BLaER1 (cell line): ENCODE results near the gene ACSL1.

ENCODE experiments used
- H3K27ac ChIP-seq: shearing (Covaris generic); formaldehyde crosslinking; 2 replicates; pipeline ENCODE4 v1.8.1; 2022
- H3K27me3 ChIP-seq: shearing (Covaris generic); formaldehyde crosslinking; 2 replicates; pipeline ENCODE4 v1.8.1; 2022
- H3K36me3 ChIP-seq: shearing (Covaris generic); formaldehyde crosslinking; 2 replicates; pipeline ENCODE4 v1.8.1; 2022
- H3K4me1 ChIP-seq: shearing (Covaris generic); formaldehyde crosslinking; 2 replicates; pipeline ENCODE4 v1.8.1; 2022
- H3K4me2 ChIP-seq: shearing (Covaris generic); formaldehyde crosslinking; 2 replicates; pipeline ENCODE4 v1.8.1; 2022
- H3K4me3 ChIP-seq: shearing (Covaris generic); formaldehyde crosslinking; 2 replicates; pipeline ENCODE4 v1.8.1; 2022
- H3K9ac ChIP-seq: shearing (Covaris generic); formaldehyde crosslinking; 2 replicates; pipeline ENCODE4 v1.8.1; 2022
- H3K9me3 ChIP-seq: shearing (Covaris generic); formaldehyde crosslinking; 2 replicates; pipeline ENCODE4 v1.8.1; 2022
- H4K20me1 ChIP-seq: shearing (Covaris generic); formaldehyde crosslinking; 2 replicates; pipeline ENCODE4 v1.8.1; 2022
- Cebpa-rat ChIP-seq: shearing (Covaris generic); IDR thresholded peaks from 2 replicates; pipeline ENCODE4 v1.8.1; 2022

The ACSL1 gene

DNA sequence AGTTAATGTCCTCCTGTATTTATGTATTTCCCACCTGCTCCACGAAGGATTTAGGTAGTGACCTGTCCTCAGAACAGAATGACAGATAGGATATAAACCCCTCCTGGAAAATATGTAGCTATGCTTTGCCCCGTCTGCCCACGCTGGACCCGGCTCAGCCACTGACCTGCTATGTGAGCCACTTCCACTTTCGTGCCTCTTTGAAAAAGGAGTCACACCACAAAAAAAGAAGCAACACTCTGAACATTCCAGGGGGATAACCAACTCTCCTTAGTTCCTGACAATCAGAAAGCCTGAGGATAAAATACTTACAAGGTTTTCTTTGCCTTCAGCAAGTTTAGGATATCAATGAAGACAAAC, 11.1 kb downstream of the ACSL1 start:
- Histone ChIP-seq H4K20me1 (peaks cover 76% of the 10 kb centered on the region), H3K9me3 (no peaks in the 10 kb centered on the region), H3K4me3 (no peak overlapping the region), H3K9ac (no peak overlapping the region), H3K36me3 (no peaks in the 10 kb centered on the region), H3K4me2 (peak overlapping the region; percentile 65), H3K27ac (peak overlapping the region; percentile 43; the same call in 1 of the 2 replicates), H3K27me3 (no peaks in the 10 kb centered on the region), H3K4me1 (peaks cover 29% of the 10 kb centered on the region)
- no peak for TF ChIP-seq Cebpa-rat

DNA sequence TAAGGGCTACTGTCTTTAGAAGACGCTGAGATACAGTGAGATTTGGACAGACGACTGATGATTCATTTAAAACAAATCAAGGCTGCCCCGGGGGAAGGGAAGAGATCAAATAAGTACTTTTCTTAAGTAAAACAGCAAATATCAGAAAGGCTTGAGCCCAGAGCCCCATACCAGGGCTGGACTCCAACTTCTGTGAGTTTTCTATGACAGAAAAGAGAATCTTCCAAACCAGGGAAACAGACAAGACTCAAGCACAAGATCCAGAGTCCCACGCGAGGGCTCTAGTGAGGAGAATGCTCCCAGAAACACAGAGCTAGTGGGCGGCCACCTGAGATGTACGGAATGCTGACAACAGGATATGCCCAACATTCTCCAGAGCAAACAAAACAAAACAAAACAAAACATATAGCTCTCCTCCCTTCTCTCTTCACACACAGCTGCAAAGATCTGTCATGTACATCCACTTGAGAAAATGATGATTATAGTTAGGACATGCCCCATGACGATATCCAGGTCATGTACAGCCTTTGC, 13.1 kb downstream of the ACSL1 start:
- Histone ChIP-seq H3K36me3 (no peaks in the 10 kb centered on the region), H4K20me1 (peaks cover 73% of the 10 kb centered on the region), H3K4me3 (no peak overlapping the region), H3K4me1 (peaks cover 29% of the 10 kb centered on the region), H3K4me2 (0 out of 2 replicates have a peak overlapping the region, but pooled peaks have one; percentile 32), H3K9ac (no peak overlapping the region), H3K27me3 (no peaks in the 10 kb centered on the region), H3K27ac (no peak overlapping the region), H3K9me3 (no peaks in the 10 kb centered on the region)
- no peak for TF ChIP-seq Cebpa-rat

DNA sequence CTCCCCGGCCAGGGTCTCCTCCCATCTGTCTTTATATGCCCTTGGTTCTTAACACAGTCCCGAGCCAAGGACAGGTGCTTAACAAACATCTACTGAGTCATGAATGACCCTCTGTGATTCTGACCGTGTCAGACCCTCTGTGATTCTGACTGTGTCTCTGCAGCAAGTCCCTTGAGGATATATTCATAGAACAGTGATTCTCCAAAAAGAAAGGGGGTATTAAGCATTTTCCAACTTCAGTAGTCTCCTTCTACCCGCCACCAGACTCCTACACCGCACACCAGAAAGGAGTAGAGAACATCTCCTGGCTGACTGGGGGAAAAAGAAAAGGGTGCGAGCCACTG, 13.6 kb downstream of the ACSL1 start:
- peaks cover 29% of the 10 kb centered on the region for H3K4me1 ChIP-seq
- no peaks in the 10 kb centered on the region for H3K9me3 ChIP-seq
- no peak overlapping the region for H3K9ac ChIP-seq
- no peak for TF ChIP-seq Cebpa-rat
- no peaks in the 10 kb centered on the region for H3K27me3 ChIP-seq
- no peak overlapping the region for H3K4me3 ChIP-seq
- H3K36me3 ChIP-seq = no peaks in the 10 kb centered on the region
- no peak overlapping the region for H3K27ac ChIP-seq
- peak overlapping the region; percentile 32 for H3K4me2 ChIP-seq
- peaks cover 73% of the 10 kb centered on the region for H4K20me1 ChIP-seq

DNA sequence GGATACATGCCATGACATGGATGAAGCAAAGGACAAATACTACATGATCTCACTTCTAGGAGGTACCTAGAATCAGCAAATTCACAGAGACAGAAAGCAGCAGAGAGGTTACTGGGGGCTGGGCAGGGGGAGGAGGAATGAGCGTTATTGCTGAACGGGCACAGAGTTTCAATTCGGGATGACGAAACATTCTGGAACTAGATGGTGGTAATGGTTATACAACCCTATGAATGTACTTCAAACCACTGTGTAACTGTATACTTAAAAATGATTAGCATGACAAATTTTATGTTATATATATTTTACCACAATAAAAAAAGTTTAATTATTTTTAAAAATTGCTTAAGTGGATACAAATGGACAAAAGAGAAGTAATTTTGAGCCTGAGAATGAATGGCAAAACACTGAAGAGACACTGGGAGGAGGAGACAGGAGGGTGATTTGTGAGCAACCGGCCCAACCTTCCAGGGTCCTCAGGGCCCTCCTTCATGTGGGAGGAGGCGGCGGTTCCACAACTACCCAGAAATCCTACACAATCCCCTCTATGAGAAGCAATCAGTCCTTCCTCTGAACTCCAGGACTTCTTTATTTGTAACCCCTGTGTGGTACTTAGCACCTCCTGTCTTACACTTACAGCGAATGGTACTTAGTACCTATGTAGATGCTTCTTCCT, 14.1 kb downstream of the ACSL1 start:
- Histone ChIP-seq H3K4me1 (peaks cover 29% of the 10 kb centered on the region), H3K9ac (no peak overlapping the region), H3K4me3 (no peak overlapping the region), H3K27ac (no peak overlapping the region), H3K36me3 (no peaks in the 10 kb centered on the region), H4K20me1 (peaks cover 72% of the 10 kb centered on the region), H3K4me2 (peak overlapping the region; percentile 32), H3K9me3 (no peaks in the 10 kb centered on the region), H3K27me3 (no peaks in the 10 kb centered on the region)
- TF ChIP-seq Cebpa-rat = no peak

DNA sequence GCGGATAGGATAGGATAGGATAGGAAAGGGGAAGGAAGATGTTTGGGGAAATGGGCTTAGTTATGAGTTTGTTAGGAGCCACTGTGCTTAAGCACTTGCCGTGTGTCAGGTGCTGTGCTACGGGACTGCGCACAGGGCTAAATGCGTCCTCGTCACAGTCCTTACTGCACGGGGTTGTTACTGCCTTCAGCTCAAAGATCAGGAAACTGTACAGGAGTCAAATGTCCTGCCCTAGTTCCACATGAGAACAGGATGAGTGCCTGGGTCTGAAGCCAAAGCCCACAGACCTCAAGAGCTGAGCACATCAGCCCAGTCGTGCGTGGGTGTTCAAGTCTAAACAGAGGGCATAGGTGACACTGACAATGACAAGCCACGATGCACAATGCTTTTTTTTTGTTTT, 15.0 kb downstream of the ACSL1 start:
- Histone ChIP-seq H4K20me1 (peaks cover 70% of the 10 kb centered on the region), H3K9me3 (no peaks in the 10 kb centered on the region), H3K27me3 (no peaks in the 10 kb centered on the region), H3K9ac (no peak overlapping the region), H3K36me3 (no peaks in the 10 kb centered on the region), H3K27ac (no peak overlapping the region), H3K4me1 (peaks cover 30% of the 10 kb centered on the region), H3K4me3 (no peak overlapping the region), H3K4me2 (no peak overlapping the region)
- TF ChIP-seq Cebpa-rat = no peak

DNA sequence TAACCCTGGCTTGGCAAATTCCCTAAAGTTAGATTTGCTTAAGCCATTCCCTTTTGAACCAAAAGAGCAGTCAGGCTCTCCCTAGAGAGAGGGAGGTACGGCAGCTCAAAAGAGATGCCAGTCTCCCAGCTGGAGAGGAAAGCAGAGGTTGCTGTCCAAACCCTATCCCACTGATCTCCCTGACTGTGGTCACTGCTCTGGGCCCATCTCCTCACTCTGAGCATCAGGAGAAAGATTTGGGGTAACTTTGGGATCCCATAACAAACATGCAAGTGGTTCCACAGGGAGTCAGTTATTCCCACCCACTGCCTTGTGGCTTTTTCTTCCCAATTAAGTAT, 17.1 kb downstream of the ACSL1 start:
- H3K9me3 ChIP-seq = no peaks in the 10 kb centered on the region
- peaks cover 21% of the 10 kb centered on the region for H3K4me1 ChIP-seq
- H4K20me1 ChIP-seq = peaks cover 61% of the 10 kb centered on the region
- no peaks in the 10 kb centered on the region for H3K36me3 ChIP-seq
- TF ChIP-seq Cebpa-rat = no peak
- H3K27me3 ChIP-seq = no peaks in the 10 kb centered on the region
- no peak overlapping the region for H3K27ac ChIP-seq
- no peak overlapping the region for H3K4me2 ChIP-seq
- no peak overlapping the region for H3K9ac ChIP-seq
- H3K4me3 ChIP-seq = no peak overlapping the region

DNA sequence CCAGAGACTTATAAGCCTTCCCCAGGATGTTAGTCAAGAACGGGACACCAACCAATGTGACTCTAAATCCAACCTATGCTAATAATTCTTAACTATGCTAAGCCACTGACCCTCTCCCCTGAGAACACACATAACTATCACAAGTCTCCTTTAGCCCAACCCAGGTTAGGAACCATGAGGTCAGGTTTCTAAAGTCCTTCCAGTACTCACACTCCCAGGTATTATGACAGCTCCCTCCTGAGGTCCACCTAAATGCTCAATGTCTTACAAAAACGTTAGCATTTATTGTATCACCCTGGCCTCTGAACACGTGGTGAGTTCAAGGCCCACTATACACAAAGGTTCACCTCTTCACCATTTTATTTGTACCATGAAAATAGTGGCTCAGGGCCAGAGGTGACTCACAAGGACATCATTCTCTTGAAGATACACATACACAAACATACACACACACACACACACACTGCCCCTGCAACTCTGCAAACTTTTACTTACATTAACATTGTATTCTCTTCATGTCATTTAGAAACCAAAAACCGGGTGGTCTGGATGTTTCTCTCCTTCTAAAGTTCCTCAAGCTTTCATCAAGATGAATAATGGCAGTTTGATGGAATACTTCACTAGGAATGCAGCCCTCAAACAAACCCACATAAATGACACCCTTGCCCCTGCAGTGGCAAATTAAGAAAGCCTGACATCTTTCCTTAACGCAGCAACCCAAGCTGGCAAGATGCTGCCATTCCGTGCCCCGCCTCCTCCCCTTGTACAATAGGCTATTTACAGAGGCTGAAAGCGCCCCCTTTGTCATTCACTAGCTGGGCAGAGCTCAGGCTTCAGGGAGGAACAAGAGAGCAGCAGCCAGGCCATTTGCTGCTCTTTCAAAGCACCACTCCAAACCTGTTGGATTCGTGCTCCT, 17.7 kb downstream of the ACSL1 start:
- H3K27ac ChIP-seq = no peak overlapping the region
- no peak overlapping the region for H3K9ac ChIP-seq
- no peaks in the 10 kb centered on the region for H3K36me3 ChIP-seq
- H3K4me1 ChIP-seq = peaks cover 21% of the 10 kb centered on the region
- H4K20me1 ChIP-seq = peaks cover 61% of the 10 kb centered on the region
- H3K4me2 ChIP-seq = no peak overlapping the region
- no peak overlapping the region for H3K4me3 ChIP-seq
- no peaks in the 10 kb centered on the region for H3K9me3 ChIP-seq
- no peaks in the 10 kb centered on the region for H3K27me3 ChIP-seq
- TF ChIP-seq Cebpa-rat = no peak

DNA sequence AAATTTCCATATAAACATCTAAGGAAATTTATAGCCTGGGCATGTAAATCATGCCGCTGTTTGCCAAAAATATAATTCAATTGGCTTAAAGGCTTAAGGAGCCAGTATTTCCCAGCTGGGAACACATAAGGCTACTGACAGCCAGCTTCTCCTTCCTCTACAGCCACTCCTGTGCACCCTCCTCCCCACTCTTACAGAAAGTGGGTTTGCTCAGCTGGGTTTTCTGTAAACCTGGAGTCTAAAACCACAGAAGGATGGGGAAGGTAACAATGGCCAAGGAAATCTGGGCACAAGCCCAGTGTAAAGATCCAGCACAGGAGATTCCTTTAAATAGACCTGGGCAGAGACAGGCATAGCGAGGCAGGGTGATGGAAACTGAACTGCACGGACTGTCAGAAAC, 18.5 kb downstream of the ACSL1 start:
- no peak for TF ChIP-seq Cebpa-rat
- Histone ChIP-seq H3K4me2 (no peak overlapping the region), H3K27ac (no peak overlapping the region), H3K4me3 (no peak overlapping the region), H3K9ac (no peak overlapping the region), H3K4me1 (peaks cover 15% of the 10 kb centered on the region), H3K27me3 (no peaks in the 10 kb centered on the region), H3K36me3 (no peaks in the 10 kb centered on the region), H3K9me3 (no peaks in the 10 kb centered on the region), H4K20me1 (peaks cover 55% of the 10 kb centered on the region)

DNA sequence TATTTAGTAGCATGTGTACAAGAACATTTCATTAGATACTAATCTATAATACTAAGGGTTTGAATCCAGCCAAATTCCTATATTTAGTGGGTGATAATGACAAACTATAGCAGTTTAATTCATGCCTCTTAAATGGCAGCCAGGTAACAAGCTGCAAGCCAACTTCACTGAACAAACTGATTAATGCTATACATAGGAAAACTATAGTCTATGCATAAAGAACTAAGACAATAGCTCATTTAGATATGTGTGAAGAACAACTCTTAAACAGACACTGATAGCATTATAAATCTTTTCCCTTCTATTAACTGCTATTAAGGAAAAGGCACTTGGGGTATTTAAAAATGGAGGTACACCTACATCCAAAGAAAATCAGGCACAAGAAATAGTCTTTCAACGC, 19.1 kb downstream of the ACSL1 start:
- H3K9me3 ChIP-seq = no peaks in the 10 kb centered on the region
- H3K27me3 ChIP-seq = no peaks in the 10 kb centered on the region
- no peaks in the 10 kb centered on the region for H3K36me3 ChIP-seq
- H3K9ac ChIP-seq = no peak overlapping the region
- H3K27ac ChIP-seq = no peak overlapping the region
- peaks cover 10% of the 10 kb centered on the region for H3K4me1 ChIP-seq
- no peak overlapping the region for H3K4me3 ChIP-seq
- TF ChIP-seq Cebpa-rat = no peak
- no peak overlapping the region for H3K4me2 ChIP-seq
- H4K20me1 ChIP-seq = peaks cover 50% of the 10 kb centered on the region

DNA sequence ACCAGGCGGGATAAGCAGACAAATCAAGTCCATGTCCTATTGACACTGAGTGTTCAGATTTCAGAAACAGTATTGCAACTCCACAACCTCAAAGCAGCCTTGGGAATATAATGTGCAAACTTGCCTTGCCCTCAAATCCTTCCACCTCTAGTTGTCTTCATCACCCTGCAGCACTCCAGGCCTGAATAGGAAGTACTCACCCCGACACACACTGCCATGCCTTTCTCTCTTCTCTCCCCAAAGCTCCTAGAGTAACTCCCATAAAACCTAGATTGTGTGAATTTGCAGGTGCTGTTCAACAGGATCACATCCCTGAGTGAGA, 19.6 kb downstream of the ACSL1 start:
- Histone ChIP-seq H3K4me2 (no peak overlapping the region), H3K27ac (no peak overlapping the region), H3K4me3 (no peak overlapping the region), H3K9me3 (no peaks in the 10 kb centered on the region), H3K4me1 (peaks cover 10% of the 10 kb centered on the region), H3K36me3 (no peaks in the 10 kb centered on the region), H3K9ac (no peak overlapping the region), H3K27me3 (no peaks in the 10 kb centered on the region), H4K20me1 (peaks cover 46% of the 10 kb centered on the region)
- TF ChIP-seq Cebpa-rat = no peak
